Kasumi-1 (cell line): ENCODE data around the gene SERTAD4.
"Not testable (repeated sequence)": the region's sequence is repeated elsewhere in the genome, so short reads cannot be mapped to it uniquely, and the experiment has no call there.

ENCODE experiments used
- DNase-seq, 2 experiments: peaks; one replicate each; lab custom pipeline; 2025; lab: John Stamatoyannopoulos, UW

Gene SERTAD4

DNA sequence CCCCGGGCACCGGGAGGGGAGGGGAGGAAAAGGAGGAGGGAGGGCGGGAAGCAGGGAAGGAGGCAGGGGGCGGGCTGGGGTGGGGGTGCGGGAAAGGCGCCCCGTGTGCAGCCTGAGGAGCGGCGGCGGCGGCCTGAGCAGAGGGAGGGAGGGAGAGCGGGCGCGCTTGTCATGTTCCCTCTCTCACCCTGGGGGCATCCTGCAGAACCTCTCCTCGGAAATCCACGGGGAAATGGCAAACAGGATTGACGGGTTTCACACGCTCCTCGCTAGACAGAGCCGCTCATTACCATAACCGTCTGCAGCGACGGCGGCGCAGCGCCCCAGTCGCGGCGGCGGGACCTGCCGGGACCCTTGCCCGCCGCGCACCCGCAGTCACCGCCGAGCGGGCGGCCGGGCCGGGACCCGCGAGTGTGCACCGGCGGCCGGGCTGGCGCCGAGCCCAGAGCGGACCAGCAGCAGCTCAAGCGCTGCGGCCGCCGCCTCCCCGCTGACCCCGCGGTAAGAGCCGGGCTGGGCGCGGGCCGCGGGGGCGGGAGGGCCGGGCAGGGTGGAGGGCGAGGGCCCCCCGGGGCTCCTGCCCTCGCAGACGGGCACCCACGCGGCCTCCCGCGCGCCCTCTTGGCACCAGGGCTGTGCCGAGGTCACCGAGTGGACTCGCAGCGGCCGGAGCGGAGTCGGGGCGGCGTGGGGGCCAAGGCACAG, at the start of gene SERTAD4:
Gene SERTAD4, plus strand, starts transcription at position 286 of the 705 bp plus-strand sequence. CDS start 5,165 bp downstream, outside the sequence.
- DNase-seq = no peak

DNA sequence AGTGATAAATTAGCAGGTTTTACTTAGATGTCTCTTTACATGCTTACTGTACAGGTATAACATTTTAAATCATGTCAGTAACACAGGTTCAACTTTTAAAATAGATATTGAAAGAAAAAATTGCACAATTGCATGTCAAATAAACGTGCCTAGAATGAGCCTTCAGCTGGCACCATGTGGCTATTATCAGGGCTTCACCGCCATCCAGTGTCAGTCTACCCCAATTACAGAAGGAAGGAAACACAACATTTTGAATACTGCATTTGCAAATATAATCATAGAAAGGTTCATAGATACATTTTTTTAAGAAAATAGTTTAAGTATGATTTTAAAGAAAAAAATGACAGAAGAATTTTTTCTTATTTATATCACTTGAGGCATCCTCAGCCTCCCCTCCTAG, 47.5 kb upstream of the SERTAD4 start:
- no peak for DNase-seq

DNA sequence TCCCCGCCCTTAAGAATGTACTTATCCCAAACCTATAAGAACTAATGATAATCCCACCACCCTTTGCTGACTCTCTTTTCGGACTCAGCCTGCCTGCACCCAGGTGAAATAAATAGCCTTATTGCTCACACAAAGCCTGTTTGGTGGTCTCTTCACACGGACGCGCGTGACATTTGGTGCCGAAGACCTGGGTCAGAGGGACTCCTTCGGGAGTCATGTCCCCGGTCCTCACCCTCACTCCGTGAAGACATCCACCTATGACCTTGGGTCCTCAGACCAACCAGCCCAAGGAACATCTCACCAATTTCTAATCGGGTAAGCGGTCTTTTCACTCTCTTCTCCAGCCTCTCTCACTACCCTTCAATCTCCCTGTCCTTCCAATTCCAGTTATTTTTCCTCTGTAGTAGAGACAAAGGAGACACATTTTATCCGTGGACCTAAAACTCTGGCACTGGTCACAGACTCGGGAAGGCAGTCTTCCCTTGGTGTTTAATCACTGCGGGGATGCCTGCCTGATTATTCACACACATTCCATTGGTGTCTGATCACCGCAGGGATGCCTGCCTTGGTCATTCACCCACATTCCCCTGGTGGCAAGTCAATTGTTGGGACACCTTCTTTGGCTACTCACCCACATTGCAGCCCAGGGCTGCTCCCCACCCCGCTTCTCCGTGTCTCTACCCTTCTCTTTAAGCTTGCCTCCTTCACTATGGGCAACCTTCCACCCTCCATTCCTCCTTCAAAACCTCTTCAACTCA, 44.6 kb upstream of the SERTAD4 start:
- not testable (repeated sequence) for DNase-seq

DNA sequence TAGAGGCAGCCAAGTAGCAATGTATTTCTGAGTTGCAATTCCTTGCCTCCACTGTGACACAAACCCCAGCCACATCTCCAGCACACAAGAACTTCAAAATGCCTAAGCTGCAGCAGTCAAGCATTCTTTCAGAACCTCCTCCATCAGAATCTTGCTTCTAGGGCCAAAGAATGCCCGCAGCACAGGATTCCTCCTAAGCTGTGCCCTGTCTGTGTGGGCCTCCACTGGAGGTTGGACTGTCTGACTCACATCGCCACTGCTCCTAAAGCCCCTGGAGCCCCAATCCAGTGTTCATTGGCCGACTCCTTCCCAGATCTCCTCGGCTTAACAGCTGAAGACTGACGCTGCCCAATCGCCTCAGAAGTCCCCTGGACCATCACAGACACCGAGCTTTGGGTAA, 43.2 kb upstream of the SERTAD4 start:
- DNase-seq = no peak

DNA sequence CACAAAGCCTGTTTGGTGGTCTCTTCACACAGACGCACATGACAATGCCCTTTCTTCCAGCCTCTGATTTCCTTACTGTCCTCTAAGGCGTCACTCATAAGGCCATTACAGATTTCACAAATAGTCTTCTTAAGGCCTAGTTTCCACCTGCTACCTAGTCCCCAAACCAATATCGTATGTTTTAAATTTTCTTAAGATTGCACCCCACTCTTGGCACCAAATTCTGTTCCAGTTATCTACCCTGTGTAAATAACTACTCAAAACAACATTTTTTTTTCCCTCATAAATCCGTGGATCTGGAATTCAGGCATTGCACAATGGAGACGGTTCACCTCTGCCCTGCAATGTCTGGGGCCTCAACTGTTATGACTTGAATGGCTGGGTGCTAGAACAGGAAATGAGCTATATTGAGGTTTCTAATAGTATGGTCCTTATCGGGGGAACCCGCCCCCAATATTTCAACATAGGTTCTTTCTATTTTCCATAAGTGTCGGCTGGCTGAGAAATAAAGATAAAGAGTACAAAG, 36.9 kb upstream of the SERTAD4 start:
- DNase-seq = no peak

DNA sequence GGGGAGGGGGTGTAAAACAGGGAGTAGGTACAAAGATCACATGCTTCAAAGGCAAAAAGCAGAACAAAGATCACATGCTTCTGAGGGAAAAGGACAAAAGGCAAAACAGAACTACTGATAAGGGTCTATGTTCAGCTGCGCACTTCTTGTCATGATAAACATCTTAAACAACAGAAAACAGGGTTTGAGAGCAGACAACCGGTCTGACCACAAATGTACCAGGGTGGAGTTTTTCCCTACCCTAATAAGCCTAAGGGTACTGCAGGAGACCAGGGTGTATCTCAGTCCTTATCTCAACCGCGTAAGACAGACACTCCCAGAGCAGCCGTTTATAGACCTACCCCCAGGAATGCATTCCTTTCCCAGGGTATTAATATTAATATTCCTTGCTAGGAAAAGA, 36.3 kb upstream of the SERTAD4 start:
- DNase-seq = not testable (repeated sequence)

DNA sequence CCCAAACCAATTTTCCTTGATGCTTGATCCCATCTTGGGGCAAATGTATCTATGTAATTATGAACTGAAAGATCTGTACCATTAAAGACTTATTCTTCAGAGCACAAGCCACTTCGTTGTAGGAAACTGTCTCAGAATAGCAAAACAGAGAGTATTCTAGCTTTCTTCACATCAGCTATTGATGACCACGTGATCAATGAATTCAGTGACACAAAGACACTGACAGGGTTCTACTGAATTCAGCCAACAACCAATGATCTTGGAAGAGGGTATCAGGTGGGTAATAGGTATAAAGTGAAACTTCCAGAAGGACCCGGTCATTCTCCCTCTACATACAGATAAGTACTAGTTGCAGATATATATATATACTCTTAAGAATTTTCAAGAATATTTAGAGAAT, 33.8 kb upstream of the SERTAD4 start:
- DNase-seq = no peak

DNA sequence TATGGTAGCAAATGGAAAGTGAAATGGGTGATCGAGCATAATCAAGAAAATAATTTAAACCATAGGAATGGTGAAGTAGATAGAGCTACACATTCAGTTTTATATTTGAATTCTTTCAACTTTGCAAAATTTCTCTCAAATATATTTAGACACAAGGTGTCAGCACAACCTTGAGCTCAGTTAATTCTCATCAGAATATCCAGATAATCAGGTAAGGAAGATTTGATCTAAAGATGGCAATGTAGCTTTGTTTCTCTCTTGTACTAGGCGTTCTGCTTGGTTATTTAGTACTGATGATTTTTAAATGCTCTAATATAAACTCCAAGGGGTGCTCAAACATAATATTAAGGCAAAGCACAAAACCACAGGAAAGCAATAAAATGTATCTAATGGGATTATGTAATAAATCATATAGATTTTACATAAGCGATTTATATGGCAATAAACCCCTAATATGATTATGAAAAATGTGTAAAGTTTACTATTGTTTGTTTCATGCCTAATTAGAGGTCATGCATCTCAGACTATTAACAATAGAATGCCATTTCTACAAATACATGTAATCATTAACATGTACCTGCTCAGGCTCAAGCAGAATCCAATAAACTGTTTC, 32.4 kb upstream of the SERTAD4 start:
- no peak for DNase-seq

DNA sequence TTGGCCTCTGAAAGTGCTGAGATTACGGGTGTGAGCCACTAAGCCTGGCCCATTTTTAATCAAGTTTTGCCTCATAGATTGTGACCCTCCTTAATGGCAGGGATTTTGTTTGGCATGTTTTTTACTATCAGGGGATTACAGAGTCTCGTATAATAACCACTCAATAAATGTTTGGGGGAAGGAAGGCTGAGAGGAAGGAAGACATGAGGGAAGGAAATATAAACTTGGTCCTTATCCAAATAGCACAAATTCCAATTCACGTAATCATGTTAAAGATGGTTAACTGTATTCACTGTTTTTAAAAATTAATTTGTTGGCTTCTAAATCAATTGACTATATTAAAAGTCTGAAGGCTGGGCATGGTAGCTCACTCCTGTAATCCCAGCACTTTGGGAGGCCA, 30.9 kb upstream of the SERTAD4 start:
- no peak for DNase-seq

DNA sequence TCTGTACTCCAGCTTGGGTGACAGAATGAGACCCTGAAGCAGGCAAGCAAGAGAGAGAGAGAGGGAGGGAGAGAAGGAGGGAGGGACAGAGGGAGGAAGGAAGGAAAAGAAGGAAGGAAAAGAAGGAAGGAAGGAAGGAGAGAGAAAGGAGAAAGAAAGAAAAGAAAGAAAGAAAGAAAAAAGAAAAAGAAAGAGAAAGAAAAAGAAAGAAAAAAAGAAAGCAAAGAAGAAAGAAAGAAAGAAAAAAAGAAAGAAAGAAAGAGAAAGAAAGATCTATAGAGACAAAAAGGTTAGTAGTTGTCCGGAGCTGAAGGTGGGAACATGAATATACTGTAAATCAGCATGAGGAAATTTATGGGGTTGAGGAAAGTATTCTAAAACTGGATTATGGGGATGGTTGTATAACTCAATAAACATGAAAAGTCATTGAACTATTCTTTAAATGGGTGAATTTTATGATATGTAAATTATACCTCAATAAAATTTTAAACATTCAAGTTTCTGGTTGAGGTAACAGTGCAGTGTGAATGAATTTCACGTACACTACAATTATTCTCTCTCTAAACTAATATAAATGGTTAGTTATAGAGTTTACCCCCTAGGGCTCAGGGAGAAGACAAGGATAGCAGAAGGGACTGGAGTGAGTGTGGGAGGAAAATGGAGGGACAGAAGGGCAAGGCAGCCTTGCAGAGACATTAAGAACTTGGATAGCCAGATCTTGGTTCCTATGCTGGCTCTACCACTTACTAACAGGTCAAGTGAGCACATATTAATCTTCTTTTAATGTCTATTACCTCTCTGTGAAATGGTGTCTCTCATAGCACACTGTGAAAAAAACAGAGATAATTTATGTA, 24.8 kb upstream of the SERTAD4 start:
- DNase-seq = no peak

DNA sequence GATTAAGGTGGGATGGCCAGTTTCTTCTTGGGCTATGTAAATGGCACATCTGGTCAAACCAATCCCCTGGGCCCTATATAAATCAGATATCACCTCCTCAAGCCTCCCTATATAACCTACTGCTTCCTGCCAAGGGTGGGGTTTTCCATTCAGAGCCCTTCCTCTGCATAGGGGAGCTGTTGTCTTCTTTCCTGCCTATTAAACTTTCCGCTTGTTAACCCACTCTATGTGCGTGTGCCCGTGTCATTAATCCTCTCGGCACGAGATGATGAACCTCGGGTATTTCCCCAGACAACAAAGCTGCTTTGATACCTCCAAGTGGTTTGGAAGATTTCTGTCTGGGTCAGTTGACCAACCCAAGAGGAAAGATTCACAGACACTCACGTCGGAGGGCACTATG, 19.3 kb upstream of the SERTAD4 start:
- no peak for DNase-seq

DNA sequence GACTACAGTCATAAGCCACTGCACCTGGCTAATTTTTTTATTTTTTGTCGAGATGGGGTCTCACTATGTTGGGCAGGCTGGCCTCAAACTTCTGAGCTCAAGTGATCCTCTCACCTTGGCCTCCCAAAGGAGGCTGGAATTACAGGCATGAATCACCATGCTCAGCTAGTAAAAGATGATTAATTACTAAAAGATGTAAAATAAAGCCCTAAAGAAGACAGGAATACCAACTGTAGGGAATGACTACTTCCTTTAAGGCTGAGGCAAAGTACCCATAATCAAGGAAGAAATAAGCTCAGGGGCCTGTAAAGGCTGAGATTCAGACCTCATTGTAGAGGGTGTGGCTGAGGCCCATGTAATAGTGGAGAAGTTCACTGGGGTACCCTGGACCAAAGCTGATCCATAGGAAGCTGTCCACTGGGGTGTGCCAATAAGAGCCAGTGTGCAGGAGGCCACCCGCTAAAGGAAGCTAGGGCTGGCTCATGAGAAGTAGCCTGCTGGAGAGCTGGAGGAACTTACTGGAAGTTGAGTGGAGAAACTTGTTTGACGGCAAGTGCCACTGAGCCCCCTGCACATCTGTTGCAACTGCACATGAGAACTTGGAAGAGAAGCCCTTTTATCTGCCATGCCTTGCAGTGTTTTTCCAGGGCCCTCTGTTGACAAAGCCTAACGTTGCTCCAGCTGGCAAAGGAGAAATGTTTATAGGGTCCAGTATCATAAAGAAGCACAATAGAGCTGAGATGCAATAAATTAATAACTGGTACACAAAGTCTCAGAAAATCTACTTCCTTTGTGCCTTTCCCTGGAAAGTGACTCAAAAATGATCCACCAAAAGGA, 17.8 kb upstream of the SERTAD4 start:
- DNase-seq = no peak

DNA sequence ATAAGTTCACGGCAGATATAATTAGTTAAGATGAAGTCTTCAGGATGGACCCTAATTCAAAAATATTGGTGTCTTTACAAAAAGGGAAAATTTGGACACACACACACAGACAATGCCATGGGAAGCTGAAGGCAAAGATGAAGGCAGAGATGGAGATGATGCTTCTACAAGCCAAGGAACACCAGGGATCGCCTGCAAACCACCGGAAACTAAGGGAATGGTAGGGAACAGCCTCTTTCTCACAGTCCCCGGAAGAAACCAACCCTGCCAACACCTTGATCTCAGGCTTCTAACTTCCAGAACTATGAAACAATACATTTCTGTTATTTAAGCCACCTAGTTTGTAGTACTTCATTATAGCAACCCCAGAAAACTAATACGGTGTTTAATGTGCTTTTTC, 15.1 kb upstream of the SERTAD4 start:
- no peak for DNase-seq

DNA sequence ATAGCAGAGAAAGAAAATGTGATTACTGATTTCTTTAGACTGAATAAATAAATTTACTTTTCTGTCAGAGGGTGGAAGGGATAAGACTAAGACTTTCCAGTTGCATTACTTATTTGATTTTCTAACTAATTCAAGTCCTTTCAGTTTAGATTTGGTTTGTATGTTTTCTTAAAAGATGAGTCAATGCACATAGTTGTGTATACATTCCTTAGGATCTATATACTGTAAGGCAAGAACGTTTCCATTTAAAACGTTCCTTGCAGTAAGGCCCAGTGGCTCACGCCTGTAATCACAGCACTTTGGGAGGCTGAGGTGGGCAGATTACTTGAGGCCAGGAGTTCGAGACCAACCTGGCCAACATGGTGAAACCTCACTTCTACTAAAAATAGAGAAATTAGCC, 14.5 kb upstream of the SERTAD4 start:
- no peak for DNase-seq

DNA sequence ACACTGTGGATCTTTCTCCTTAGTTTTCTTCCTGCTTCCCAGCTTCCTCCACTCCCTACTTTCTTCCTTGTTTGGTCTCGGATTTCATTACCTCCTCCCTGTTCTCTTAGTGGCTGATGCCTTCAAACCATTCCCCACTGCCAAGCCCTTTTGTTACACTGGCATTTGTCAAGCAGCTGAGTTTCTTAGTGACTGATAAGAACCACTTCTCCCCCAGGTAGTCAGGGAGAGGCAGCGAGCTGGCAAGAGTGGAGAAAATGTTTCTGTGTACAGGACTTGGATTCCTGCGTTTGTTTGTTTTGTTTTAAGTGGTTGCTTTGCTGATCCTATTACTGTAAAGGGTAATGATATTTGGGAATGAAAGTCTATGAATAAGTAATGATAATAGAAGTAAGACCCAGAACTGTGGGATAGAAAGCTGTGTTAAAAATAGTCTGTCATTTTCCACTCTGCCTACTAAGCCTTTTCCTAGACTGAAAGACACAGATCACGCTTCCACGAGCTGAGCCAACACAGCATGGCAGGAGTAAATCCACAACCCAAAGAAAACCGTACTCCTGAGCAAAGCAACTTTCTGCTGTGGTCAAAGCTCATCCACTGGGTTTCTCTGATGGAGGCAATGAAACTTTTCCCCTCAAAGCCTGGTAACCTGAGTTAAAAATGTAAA, 10.1 kb upstream of the SERTAD4 start:
- DNase-seq = no peak

DNA sequence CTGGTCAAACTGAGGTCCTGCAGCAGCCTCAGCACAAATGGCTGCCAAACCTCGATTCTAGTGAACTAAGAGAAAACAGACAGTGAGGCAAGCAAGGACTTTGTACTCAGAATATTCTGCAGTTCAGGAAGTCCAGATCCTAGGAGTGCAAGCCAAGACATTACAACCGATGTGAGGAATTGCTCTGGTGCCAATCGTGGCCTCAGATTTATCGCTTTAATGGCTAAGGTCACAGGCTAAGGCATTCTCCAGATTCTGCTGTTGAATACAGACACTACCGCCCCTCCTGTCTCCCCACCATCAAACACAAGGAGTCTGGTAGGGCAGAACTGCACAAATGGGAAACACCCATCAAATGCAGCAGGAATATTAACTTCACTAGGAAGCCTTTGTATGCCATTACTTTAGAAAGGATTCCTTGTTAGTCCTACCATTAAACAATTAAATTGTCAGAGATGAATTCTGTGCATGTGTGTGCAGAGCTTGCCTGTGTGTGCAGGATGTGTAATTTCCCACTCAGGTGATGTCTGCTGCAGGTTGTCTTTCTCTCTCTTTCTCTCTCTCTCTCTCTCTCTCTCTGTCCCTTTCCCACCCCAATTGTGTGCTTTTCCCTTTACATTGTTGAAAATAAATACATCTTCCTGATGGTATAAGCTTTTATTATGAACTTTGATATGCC, 9.2 kb upstream of the SERTAD4 start:
- no peak for DNase-seq

DNA sequence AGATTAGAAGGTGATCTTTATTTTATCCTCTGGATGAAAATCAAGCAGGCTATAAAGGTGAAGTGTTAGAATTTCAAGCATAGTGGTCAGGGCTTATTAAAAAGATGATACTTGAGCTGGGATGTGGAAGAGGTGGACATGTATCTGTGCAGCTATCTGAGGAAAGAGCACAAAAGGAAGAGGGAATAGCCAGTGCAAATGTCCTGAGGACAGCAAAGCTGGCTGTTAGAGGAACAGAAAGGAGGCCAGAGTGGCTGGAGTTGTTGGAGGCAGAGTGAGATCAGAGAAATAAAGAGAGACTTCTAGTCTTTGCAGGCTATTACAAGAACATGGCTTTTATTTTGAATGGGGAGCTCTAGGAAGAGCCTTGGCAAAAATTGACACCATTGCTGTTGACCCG, 4.4 kb upstream of the SERTAD4 start:
- DNase-seq = no peak

DNA sequence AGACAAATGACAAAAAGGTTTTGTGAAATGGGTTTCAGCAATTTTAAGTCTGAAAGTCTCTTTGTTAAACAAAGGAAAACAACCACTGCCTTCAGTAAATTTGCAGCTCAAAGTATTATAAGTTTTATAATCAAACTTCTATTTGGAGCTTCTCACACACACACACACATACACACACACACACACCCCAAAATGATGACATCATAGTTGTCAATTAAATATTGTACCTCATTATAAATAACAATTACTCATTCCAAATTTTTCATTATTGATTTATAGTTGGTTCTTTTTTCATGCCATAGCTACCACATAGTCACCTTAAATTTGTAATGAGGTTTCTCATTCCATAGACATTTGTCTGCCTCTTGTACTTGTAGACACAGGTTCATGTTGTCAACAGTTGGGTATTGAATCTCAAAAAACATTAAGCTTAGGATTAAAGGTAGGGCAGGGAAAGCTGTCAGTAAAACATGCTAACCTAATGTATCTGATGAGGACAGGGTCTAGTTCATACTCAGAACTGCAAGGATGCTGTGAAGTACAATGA, 2.4 kb upstream of the SERTAD4 start:
- DNase-seq = no peak

DNA sequence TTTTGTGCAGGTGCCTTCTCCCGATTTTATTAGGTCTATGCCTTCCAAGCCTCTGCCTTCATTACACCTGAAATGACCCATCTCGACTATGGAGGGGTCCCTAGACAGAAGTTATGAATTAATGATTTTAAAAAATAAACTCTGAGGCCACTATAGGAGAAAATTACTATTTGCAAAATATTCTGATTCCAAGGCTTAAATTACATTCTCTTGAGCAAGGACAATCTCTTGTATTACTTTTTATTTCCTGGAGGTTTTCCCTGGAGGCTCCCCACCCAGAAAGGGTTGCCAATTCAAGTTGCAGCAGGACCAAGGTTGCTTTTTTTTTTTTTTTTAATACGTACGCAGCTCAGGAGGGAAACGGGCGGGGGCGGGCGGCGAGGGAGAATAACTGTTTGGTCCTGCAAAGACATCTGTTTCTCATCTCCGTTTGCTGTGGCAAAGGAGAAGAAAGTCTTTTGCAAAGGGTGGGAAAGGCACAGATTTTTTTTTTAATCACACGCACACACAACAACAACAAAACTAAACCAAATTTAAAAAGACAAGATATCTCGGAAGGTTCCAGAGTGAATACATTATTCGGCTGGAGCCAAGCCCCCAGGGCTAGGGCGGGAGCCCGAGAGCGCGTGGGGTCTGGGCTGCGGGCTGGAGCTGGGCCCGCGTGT, 618 bp upstream of the SERTAD4 start:
- DNase-seq = no peak
